ENCODE data around the gene C7orf25.

- TF ChIP-seq, protein P1, sequence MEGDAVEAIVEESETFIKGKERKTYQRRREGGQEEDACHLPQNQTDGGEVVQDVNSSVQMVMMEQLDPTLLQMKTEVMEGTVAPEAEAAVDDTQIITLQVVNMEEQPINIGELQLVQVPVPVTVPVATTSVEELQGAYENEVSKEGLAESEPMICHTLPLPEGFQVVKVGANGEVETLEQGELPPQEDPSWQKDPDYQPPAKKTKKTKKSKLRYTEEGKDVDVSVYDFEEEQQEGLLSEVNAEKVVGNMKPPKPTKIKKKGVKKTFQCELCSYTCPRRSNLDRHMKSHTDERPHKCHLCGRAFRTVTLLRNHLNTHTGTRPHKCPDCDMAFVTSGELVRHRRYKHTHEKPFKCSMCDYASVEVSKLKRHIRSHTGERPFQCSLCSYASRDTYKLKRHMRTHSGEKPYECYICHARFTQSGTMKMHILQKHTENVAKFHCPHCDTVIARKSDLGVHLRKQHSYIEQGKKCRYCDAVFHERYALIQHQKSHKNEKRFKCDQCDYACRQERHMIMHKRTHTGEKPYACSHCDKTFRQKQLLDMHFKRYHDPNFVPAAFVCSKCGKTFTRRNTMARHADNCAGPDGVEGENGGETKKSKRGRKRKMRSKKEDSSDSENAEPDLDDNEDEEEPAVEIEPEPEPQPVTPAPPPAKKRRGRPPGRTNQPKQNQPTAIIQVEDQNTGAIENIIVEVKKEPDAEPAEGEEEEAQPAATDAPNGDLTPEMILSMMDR (IDR thresholded peaks at IDR 0.05; ENCODE audit: low read depth, low read length, poor library complexity, severe bottlenecking), result no peak
- no peak for TF ChIP-seq EZH2phosphoT487 (IDR thresholded peaks at IDR 0.05; ENCODE audit: borderline replicate concordance, low read length)
Observed at GRCh38 chr7:42883950-42884349, 27.9 kb downstream of the C7orf25 start.
